A549 (cell line): ENCODE results near the gene FANCF. TPM values are rescaled to one million over a fixed set of nuclear protein-coding genes. Genes with fewer than 3 reads are reported as not detected.

ENCODE experiments used
- ATAC-seq, 2 experiments: fragments of 200-7000 bp in 1 of 2; fragments of >200 bp in 1 of 2; cut with Nextera tagmentation in 1 of 2; cut with Tn5 transposase in 1 of 2; 3 replicates each; pipeline versions ENCODE4 v1.8.0 to v1.9.1; 2018 to 2020; ENCODE audit warnings: mild to moderate bottlenecking in 1 of 2, moderate library complexity in 1 of 2
- CTCF ChIA-PET: fragments of 300-600 bp; sonication (Branson Sonifier 250); formaldehyde crosslinking; extraction: SDS; loops from one replicate; lab custom pipeline; 2021; ENCODE audit warnings: antibody characterized with exemption, inconsistent platforms; lab: Yijun Ruan, JAX
- POLR2A ChIA-PET: fragments of 350-600 bp; formaldehyde crosslinking; extraction: SDS; loops from one replicate; lab custom pipeline; 2021; ENCODE audit warnings: antibody characterized with exemption, inconsistent platforms; lab: Yijun Ruan, JAX
- DNase-seq, 2 experiments: peaks; one replicate each; pipeline versions ENCODE4 v3.0.0 to v3.0.0-alpha.2; 2011 to 2016; ENCODE audit warnings: low read depth in 1 of 2, low spot score in 1 of 2
- FAIRE-seq: peaks from 2 replicates; lab custom pipeline; 2011; peaks lifted over from hg19 to GRCh38; lab: Jason Lieb, UNC
- H3K27ac ChIP-seq, 2 experiments: fragments of >200 bp; sonication (Bioruptor Twin); formaldehyde crosslinking; 3 replicates each; pipeline ENCODE4 v1.5.1; 2016 to 2017
- H3K4me1 ChIP-seq: fragments of >200 bp; sonication (Bioruptor Twin); formaldehyde crosslinking; 3 replicates; pipeline ENCODE4 v1.6.1; 2016
- H3K4me2 ChIP-seq: fragments of >200 bp; sonication (Bioruptor Twin); formaldehyde crosslinking; 3 replicates; pipeline ENCODE4 v1.6.1; 2016
- H3K4me3 ChIP-seq: fragments of >200 bp; sonication (Bioruptor Twin); formaldehyde crosslinking; 3 replicates; pipeline ENCODE4 v1.5.1; 2016
- H3K9me3 ChIP-seq: fragments of >200 bp; sonication (Bioruptor Twin); formaldehyde crosslinking; 3 replicates; pipeline ENCODE4 v1.6.1; 2016
- ATOH8 ChIP-seq: fragments of 250-450 bp; sonication (Bioruptor Pico); IDR thresholded peaks from 2 replicates; pipeline ENCODE4 v1.5.0; 2020; ENCODE audit warnings: low read depth, mild to moderate bottlenecking, moderate library complexity
- BCL3 ChIP-seq: fragments of >200 bp; sonication (Bioruptor Twin); formaldehyde crosslinking; IDR thresholded peaks from 3 replicates; pipeline ENCODE4 v1.6.1; 2016
- BHLHE40 ChIP-seq: IDR thresholded peaks from 2 replicates; pipeline ENCODE4 v1.6.1; 2012; ENCODE audit warnings: low read depth, low read length, inconsistent platforms
- CHD2 ChIP-seq: fragments of 150-350 bp; IDR thresholded peaks from 2 replicates; pipeline ENCODE4 v1.6.1; 2014; ENCODE audit warnings: low read length; ENCODE audit not compliant: partially characterized antibody
- CHD4 ChIP-seq: fragments of 200-600 bp; sonication (generic); IDR thresholded peaks from 2 replicates; pipeline ENCODE4 v1.6.1; 2016; ENCODE audit warnings: antibody characterized with exemption, mild to moderate bottlenecking, borderline replicate concordance
- CTCF ChIP-seq: fragments of >200 bp; sonication (Bioruptor Twin); formaldehyde crosslinking; IDR thresholded peaks from 3 replicates; pipeline ENCODE4 v1.5.1; 2016
- GATA3 ChIP-seq: IDR thresholded peaks from 2 replicates; pipeline ENCODE4 v1.6.1; 2012; ENCODE audit warnings: borderline replicate concordance
- HDAC2 ChIP-seq: fragments of 200-600 bp; sonication (generic); IDR thresholded peaks from 2 replicates; pipeline ENCODE4 v1.6.1; 2016
- HOXB13 ChIP-seq: fragments of 250-450 bp; sonication (Bioruptor Pico); IDR thresholded peaks from 2 replicates; pipeline ENCODE4 v1.5.0; 2020; ENCODE audit warnings: low read depth, mild to moderate bottlenecking, moderate library complexity
- HOXB5 ChIP-seq: fragments of 250-450 bp; sonication (Bioruptor Pico); IDR thresholded peaks from 2 replicates; pipeline ENCODE4 v1.5.0; 2020; ENCODE audit warnings: mild to moderate bottlenecking, moderate library complexity
- JUNB ChIP-seq: fragments of >200 bp; sonication (Bioruptor Twin); formaldehyde crosslinking; IDR thresholded peaks from 2 replicates; pipeline ENCODE4 v1.6.1; 2016
- KDM1A ChIP-seq: fragments of 200-600 bp; sonication (generic); IDR thresholded peaks from 2 replicates; pipeline ENCODE4 v1.6.1; 2016; ENCODE audit warnings: low read depth, mild to moderate bottlenecking
- MAX ChIP-seq: IDR thresholded peaks from 2 replicates; pipeline ENCODE4 v1.6.1; 2012
- NFE2L2 ChIP-seq: fragments of 150-350 bp; conservative IDR thresholded peaks from 2 replicates; pipeline ENCODE4 v1.6.1; 2014; ENCODE audit warnings: low read length
- NPAS2 ChIP-seq: fragments of 250-450 bp; sonication (Bioruptor Pico); IDR thresholded peaks from 2 replicates; pipeline ENCODE4 v1.8.0; 2022; ENCODE audit warnings: mild to moderate bottlenecking, moderate library complexity, borderline replicate concordance
- PBX3 ChIP-seq: IDR thresholded peaks from 2 replicates; pipeline ENCODE4 v1.6.1; 2012
- RARB ChIP-seq: fragments of 250-450 bp; sonication (Bioruptor Pico); IDR thresholded peaks from 2 replicates; pipeline ENCODE4 v1.8.0; 2021; ENCODE audit warnings: mild to moderate bottlenecking, moderate library complexity
- SMC3 ChIP-seq: fragments of >200 bp; sonication (Bioruptor Twin); formaldehyde crosslinking; IDR thresholded peaks from 3 replicates; pipeline ENCODE4 v1.6.1; 2018; ENCODE audit warnings: inconsistent platforms
- TFCP2L1 ChIP-seq: fragments of 250-450 bp; sonication (Bioruptor Pico); IDR thresholded peaks from 2 replicates; pipeline ENCODE4 v1.5.0; 2021; ENCODE audit warnings: mild to moderate bottlenecking
- ZFP36 ChIP-seq: fragments of 450-650 bp; IDR thresholded peaks from 2 replicates; pipeline ENCODE4 v1.6.1; 2014; ENCODE audit warnings: borderline replicate concordance; ENCODE audit not compliant: partially characterized antibody
- ZSCAN20 ChIP-seq: fragments of 250-450 bp; sonication (Bioruptor Pico); IDR thresholded peaks from 2 replicates; pipeline ENCODE4 v1.8.0; 2022; ENCODE audit warnings: mild to moderate bottlenecking, moderate library complexity
- WGBS: methylation state at CpG from one replicate; pipeline ENCODE4 v1.1.6; 2017; ENCODE audit errors: missing lambda C conversion rate; 5-methylcytosine and 5-hydroxymethylcytosine counted together
- polyA plus RNA-seq, 4 experiments: library from polyadenylated mRNA; depleted of rRNA in 3 of 4; stranded (reverse); fragments of >200 nt; fragmentation: RNase III in 1 of 4; extraction: RNeasy Plus Mini Kit Qiagen cat#74134 plus additional on column Dnase treatment in 1 of 4; gene quantifications; 2 replicates in 3 of 4; 3 replicates in 1 of 4; pipeline ENCODE4 v1.2.3, GENCODE V29; 2011 to 2017

The FANCF gene
- polyA plus RNA-seq, 2 of the 4 experiments (the other 2 are of a cell fraction) = 10.9 to 11.1 TPM

GRCh38 chr11:22635689-22636088 lies 10.1 kb upstream of the FANCF start:
- H3K27ac ChIP-seq = no peak overlapping the region
- POLR2A ChIA-PET = no interaction called here
- CTCF ChIA-PET = interaction anchor here (1.3 to 2.2 kb wide), 2 partner anchors 10 to 35 kb away, joined by 4 to 7 read pairs; partner anchors contain the start of gene FANCF
- DNase-seq (no peak), ATAC-seq (peak; percentile 24 to 43; a peak in 1 of 6 replicates)
- TF ChIP-seq GATA3 (no peak), ZFP36 (no peak), NPAS2 (CRISPR knock-in tag) (no peak), NFE2L2 (no peak), TFCP2L1 (CRISPR knock-in tag) (no peak), CHD4 (no peak), BHLHE40 (no peak), RARB (CRISPR knock-in tag) (no peak), HOXB5 (no peak), HOXB13 (CRISPR knock-in tag) (no peak), BCL3 (no peak), SMC3 (no peak), MAX (no peak), ZSCAN20 (no peak), KDM1A (no peak)
- TF ChIP-seq, all 56 proteins: peak for 0
- Histone ChIP-seq H3K9me3 (no peaks in the 10 kb centered on the region), H3K4me3 (no peak overlapping the region), H3K4me2 (no peak overlapping the region), H3K4me1 (no peaks in the 10 kb centered on the region)
- no peak for FAIRE-seq
- WGBS = 0% methylated on average over 1 of the region's 1 CpG

GRCh38 chr11:22634897-22635629 lies 9.4 kb upstream of the FANCF start:
- ChIA-PET CTCF (interaction anchor here (1.3 to 2.2 kb wide), 2 partner anchors 10 to 36 kb away, joined by 4 to 7 read pairs; partner anchors contain the start of gene FANCF), POLR2A (no interaction called here)
- no peaks in the 10 kb centered on the region for H3K9me3 ChIP-seq
- FAIRE-seq (no peak), DNase-seq (no peak), ATAC-seq (peak in 1 of 2 experiments; percentile 24; a peak in 1 of 6 replicates)
- no peak overlapping the region for H3K4me2 ChIP-seq
- TF ChIP-seq JUNB (no peak), HDAC2 (no peak), PBX3 (no peak), CTCF (no peak), CHD2 (no peak), ATOH8 (no peak)
- H3K27ac ChIP-seq = no peak overlapping the region
- H3K4me3 ChIP-seq = no peak overlapping the region
- WGBS = 85% methylated on average over 3 of the region's 3 CpGs
- H3K4me1 ChIP-seq = no peaks in the 10 kb centered on the region
